T-helper 22 cell (primary cell): ENCODE measurements around the gene PLXDC2.

ENCODE experiments used
- DNase-seq: peaks from one replicate; pipeline ENCODE4 v3.0.0-alpha.2; 2020; ENCODE audit warnings: low read depth

Gene PLXDC2

GRCh38 chr10:19815731-19816410 lies 361 bp upstream of the PLXDC2 start:
- DNase-seq: no peak

- no peak for DNase-seq
Observed at GRCh38 chr10:19817231-19817933, 1.1 kb downstream of the PLXDC2 start.

- DNase-seq: no peak
Observed at GRCh38 chr10:19818876-19819275, 2.6 kb downstream of the PLXDC2 start.

GRCh38 chr10:19819419-19820033 lies 3.3 kb downstream of the PLXDC2 start:
- no peak for DNase-seq

GRCh38 chr10:19824381-19825342 lies 8.4 kb downstream of the PLXDC2 start:
- DNase-seq: no peak

- DNase-seq: no peak
Observed at GRCh38 chr10:19825700-19826099, 9.5 kb downstream of the PLXDC2 start.

GRCh38 chr10:19826712-19827111 lies 10.5 kb downstream of the PLXDC2 start:
- DNase-seq: no peak

GRCh38 chr10:19828278-19829049 lies 12.2 kb downstream of the PLXDC2 start:
- no peak for DNase-seq

- no peak for DNase-seq
Observed at GRCh38 chr10:19832699-19833098, 16.5 kb downstream of the PLXDC2 start.

GRCh38 chr10:19833170-19833824 lies 17.1 kb downstream of the PLXDC2 start:
- DNase-seq: no peak

GRCh38 chr10:19835952-19836351 lies 19.7 kb downstream of the PLXDC2 start:
- no peak for DNase-seq

- no peak for DNase-seq
Observed at GRCh38 chr10:19839090-19839489, 22.9 kb downstream of the PLXDC2 start.

GRCh38 chr10:19839552-19839951 lies 23.3 kb downstream of the PLXDC2 start:
- DNase-seq: no peak

- DNase-seq: no peak
Observed at GRCh38 chr10:19840776-19841175, 24.5 kb downstream of the PLXDC2 start.

GRCh38 chr10:19843487-19843886 lies 27.3 kb downstream of the PLXDC2 start:
- DNase-seq: no peak

- DNase-seq: no peak
Observed at GRCh38 chr10:19845503-19846368, 29.5 kb downstream of the PLXDC2 start.

GRCh38 chr10:19847321-19847720 lies 31.1 kb downstream of the PLXDC2 start:
- DNase-seq: no peak

- DNase-seq: no peak
Observed at GRCh38 chr10:19848226-19848985, 32.2 kb downstream of the PLXDC2 start.

- no peak for DNase-seq
Observed at GRCh38 chr10:19853831-19854230, 37.6 kb downstream of the PLXDC2 start.
